HG02610 (cell line): ENCODE results near the gene PAK4.
"Not testable (repeated sequence)": the region's sequence is repeated elsewhere in the genome, so short reads cannot be mapped to it uniquely, and the experiment has no call there.

Experiments
- ATAC-seq: cut with Tn5 transposase; IDR thresholded peaks from one replicate; pipeline ENCODE4 v1.9.1; 2021; ENCODE audit warnings: mild to moderate bottlenecking, moderate library complexity; ENCODE audit not compliant: unreplicated experiment

Gene PAK4

GRCh38 chr19:39200066-39200802, 74.6 kb downstream of the PAK4 start:
- ATAC-seq: no peak

DNA sequence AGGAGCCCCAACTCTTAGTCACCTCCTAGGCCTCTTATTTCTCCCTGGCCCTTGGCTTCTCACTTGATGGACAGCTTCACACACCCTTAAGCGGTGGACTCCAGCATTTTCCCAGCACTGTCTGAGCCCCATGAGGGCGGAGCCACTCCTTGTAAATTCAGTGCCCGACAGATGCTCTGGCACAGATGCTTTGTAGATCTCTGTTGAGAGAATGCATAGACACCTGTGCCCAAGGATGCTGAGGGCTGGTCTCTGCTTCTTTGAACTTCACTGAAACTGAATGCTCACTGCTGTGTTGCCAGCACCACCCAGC, 75.2 kb downstream of the PAK4 start:
- no peak for ATAC-seq

DNA sequence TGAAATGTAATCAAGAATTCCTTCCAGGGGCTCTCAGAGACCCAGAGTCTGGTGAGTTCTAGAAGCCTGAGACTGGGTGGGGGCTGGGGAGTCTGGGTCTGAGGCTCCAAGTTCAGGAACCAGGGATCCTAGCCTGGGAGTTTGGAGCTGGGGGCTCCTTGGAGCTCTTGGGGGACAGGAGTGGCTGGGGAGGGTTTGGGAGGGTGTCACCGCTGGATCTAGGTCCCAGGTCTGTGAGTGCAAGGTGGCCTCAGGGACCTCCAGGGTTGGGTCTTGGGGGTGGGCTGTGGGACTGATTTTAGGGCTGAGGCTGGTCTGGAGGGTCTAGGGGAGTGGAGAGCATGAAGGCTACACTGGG, 77.4 kb downstream of the PAK4 start:
- no peak for ATAC-seq

DNA sequence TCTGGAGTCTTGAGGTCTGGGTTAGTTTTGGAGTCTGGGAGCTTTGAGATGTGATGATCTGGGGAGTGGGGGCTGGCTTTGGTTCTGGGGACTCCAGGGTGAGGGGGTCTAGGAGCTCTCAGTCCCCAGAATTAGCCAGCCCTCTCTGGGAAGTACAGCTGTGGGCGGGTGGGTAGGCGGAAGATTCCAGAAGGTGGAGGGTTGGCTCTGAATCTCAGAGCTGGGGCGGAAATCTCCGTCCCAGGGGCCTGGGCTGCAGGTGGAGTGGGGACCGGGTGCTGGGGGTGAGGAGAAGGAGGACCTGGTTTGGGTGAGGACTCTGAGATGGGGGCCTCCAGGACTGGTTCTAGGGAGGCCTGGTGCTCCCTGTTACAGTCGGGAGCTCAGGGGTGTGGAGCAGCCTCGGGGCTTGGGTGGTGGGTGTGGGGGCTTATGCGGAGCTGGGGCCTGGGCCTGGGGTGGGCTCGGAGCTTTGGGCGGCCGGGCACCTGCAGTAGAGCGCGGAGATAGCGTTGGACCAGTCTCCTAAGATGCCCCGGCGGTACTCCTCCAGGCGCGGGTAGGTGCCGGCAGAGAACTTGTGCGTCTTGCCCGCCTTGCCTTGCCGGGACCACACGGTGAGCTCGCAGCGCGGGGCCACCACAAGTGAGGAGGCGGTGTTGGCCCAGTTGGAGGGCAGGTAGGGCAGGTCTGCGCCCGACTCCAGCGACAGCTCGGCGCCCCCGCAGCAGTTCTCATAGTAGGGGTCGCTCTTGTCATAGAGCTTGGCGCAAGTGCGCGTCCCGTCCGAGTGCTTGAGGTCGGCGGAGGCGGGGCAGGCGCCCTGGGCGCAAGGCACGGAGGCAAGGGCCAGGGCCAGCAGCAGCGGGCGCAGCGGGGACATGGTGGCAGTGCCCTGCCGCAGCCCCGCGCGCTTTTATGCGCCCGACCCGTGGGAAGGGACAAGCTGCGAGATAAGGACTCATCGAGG, 78.1 kb downstream of the PAK4 start, which contains the start of gene SYCN:
SYCN (minus strand) TSS at position 892 of the 970 bp plus-strand sequence; CDS start at position 883, 9 bp downstream.
- ATAC-seq: no peak

GRCh38 chr19:39205449-39205764, 79.8 kb downstream of the PAK4 start:
- no peak for ATAC-seq

- no peak for ATAC-seq
Measured at GRCh38 chr19:39206122-39206521, 80.5 kb downstream of the PAK4 start.

DNA sequence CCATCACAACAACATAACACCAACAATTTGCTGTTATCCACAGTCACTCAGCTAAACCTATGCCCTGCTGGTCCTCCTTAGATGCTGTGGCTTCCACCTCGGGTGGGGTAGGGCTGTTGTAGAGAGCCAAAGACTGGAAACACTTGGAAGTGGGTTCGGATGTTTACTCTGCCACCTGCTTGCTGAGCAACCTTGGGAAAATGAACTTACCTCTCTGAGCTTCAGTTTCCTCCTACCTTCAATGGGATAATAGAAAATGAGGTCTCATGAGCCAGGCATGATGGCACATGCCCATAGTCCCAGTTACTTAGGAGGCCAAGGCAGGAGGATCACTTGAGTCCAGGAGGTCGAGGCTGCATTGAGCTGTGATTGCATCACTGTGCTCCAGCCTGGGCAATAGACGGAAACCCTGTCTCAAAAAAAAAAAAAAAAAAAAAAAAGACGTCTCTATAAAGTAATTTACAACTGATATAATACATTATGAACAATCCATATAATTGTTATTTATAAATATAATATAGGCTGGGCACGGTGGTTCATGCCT, 81.8 kb downstream of the PAK4 start:
- ATAC-seq: no peak

GRCh38 chr19:39208175-39208795, 82.7 kb downstream of the PAK4 start:
- ATAC-seq: no peak

DNA sequence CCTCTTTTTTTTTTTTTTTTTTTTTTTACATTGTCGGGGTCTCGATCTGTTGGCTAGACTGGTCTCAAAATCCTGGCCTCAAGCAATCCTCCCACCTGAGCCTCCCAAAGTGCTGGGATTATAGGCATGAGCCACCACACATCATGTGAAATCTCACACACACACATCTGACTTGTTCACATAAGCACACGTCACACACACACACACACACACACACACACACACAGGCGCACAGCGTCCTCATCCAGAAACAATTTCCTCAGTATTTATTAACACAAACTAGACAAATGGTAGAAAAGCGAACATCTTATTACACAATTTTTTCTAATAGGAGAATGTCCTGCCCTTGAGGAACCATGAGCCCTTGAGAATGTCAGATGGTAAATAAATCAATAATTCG, 83.6 kb downstream of the PAK4 start:
- ATAC-seq: no peak

GRCh38 chr19:39211731-39212374, 86.3 kb downstream of the PAK4 start:
- ATAC-seq: no peak

GRCh38 chr19:39212375-39212742, 86.8 kb downstream of the PAK4 start:
- no peak for ATAC-seq

GRCh38 chr19:39215323-39215722, 89.7 kb downstream of the PAK4 start:
- ATAC-seq: not testable (repeated sequence)

- ATAC-seq: no peak
Measured at GRCh38 chr19:39217094-39217493, 91.5 kb downstream of the PAK4 start.

DNA sequence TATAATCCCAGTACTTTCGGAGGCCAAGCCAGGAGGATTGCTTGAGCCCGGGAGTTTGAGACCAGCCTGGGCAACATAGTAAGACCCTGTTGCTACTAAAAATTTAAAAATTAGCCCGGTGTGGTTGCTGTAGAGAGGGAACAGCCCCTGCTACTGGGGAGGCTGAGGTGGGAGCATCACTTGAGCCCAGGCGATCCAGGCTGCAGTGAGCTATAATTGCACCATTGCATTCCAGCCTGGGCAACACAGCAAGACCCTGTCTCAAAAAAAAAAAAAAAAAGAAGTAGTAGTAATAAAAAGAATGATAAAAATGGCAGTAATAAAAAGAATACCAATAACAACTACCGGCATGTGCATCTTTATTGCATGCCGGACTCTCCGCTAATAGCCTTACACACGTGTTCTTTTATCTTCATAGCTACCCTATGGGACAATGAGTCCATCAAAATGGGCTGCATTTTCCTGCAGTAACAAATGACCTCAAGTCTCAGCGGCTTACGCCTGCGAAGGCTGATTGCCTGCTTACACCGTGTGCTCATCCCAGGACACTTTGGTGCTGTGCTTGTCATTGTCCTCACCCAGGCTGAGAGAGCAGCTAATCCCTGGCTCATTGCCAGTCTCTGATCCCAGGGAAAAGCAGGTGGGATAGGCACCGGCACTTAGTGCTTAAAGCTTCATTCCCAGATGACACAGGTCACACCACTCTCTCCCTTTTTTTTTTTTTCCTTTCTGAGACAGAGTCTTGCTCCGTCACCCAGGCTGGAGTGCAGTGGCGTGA, 92.8 kb downstream of the PAK4 start:
- no peak for ATAC-seq

DNA sequence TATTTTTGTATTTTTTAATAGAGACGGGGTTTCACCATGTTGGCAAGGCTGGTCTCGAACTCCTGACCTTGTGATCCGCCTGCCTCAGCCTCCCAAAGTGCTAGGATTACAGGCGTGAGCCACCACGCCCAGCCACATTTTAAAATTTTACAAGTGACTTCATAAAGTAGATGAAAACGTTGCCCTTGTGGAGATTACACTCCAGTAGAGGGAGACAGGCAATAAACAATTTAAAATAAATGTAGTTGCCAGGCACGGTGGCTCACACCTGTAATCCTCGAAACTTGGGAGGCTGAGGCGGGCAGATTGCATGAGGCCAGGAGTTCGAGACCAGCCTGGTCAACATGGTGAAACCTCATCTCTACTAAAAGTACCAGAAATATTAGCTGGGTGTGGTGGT, 93.5 kb downstream of the PAK4 start:
- not testable (repeated sequence) for ATAC-seq

- no peak for ATAC-seq
Measured at GRCh38 chr19:39223703-39224279, 98.2 kb downstream of the PAK4 start.

DNA sequence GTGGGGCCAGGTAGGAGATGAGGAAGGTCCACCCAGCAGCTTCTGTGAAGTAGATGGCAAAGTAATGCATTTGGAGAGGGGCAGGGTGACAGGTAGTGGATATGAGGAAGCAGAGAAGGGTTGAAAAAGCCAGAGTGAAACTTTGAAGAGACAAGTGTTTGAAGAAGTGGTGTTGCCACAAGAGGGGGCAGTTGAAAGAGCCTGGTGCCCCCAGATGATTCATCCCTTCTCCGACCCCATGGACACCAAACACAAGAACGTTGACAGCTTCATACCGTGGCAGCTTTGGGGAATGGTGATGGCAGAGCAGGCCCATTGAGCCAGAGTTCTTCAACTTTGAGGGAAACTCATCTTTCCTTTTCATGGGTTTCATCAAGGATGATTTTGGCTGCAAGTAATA, 99.3 kb downstream of the PAK4 start:
- no peak for ATAC-seq
